NOMO-1 treated with dmso at 0.1 percent for 144 hours (cell line): ENCODE results near the gene RBFOX1.
"Not testable (repeated sequence)": the region's sequence is repeated elsewhere in the genome, so short reads cannot be mapped to it uniquely, and the experiment has no call there.

ENCODE experiments used
- DNase-seq: peaks from one replicate; lab custom pipeline; 2025; ENCODE audit not compliant: unreplicated experiment; lab: John Stamatoyannopoulos, UW

The RBFOX1 gene

DNA sequence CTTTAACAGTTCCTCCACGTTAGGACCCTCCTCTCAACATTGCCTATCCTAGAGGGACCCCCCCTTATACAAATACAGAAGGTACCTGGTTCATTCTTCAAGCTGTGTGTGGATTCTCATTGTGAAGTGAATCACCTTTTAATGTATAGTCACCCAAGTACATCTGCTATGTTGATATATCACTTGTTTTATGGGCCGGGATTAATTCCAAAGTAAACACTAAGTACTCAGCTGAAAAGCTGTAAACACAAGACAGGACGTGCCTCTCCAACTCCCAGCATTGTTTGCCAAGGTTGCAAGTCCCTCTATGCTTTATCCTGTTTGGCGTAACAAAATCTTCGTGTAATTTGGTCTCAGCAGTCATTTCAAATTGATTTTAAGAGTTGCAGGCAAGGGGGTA lies 123.6 kb downstream of the RBFOX1 start:
- no peak for DNase-seq

DNA sequence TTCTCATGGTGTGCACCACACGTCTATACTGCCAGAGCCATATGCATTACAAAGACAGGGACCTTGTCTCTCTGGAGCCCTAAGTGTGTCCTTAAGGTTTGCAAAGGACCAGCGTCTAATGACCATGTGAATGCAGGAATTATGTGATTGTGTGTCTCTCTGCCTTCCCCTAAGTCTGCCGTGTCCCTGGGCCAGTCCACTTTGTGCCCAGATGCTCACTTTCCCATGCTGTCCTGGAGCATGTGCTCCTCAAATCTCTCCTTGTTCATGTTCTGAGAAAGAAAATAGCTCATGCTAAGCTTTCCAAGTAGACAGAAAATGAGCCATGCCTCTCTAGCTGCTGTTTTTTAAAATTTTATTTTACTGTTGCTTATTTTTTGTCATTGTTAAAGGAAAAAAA lies 125.5 kb downstream of the RBFOX1 start:
- no peak for DNase-seq

DNA sequence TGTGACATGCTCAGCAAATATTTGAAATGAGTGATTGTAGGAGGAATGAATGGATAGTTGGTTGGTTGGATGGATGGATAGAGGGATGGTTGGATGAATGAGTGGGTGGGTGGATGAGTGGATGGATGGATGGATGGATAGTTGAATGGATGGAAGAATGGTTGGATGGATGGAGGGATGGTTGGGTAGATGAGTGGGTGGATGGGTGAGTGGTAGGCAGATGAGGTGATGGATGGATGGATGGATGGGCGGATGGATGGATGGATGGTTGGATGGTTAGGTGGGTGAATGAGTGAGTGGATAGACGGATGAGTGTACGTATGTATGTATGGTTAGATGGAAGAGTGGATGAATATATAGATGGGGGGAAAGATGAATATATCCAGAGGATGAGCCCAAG lies 137.7 kb downstream of the RBFOX1 start:
- DNase-seq, result no peak

DNA sequence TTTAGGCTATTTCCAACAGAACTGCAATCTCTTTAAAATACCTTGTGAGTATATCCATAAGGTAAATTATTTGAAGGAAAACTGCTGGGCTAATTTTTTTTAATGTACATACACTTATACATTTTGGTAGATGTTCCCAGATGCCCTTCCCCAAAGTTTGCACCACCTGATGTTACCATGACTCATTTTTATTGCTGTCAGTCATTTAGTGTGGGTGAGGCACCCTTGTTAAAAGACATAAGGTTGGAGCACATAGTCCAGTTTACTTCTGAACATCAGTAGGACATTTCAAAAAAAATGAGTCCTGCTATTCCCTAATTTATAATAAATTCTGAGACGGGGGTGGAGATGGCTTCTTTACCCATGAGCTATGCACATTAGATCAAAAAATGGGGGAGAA lies 138.6 kb downstream of the RBFOX1 start:
- no peak for DNase-seq

DNA sequence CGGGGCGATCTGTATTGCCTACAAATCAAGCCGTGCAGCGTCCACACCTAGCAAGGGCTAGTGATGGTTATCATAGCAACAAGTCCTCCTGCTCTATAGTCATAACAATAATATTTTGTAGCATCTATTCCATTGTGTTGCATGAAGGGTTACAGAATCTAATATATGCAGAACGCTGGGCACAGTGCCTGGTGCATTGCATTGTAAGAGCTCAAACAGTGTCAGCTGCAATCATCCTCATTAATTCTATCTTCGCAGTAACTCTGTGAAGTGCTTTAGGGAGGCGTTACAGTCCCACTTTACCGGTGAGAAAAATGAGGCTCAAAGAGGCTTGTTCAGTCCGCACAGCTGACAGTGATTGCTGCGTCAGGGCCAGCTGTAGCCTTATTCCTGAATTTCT lies 149.4 kb downstream of the RBFOX1 start:
- DNase-seq, result no peak

DNA sequence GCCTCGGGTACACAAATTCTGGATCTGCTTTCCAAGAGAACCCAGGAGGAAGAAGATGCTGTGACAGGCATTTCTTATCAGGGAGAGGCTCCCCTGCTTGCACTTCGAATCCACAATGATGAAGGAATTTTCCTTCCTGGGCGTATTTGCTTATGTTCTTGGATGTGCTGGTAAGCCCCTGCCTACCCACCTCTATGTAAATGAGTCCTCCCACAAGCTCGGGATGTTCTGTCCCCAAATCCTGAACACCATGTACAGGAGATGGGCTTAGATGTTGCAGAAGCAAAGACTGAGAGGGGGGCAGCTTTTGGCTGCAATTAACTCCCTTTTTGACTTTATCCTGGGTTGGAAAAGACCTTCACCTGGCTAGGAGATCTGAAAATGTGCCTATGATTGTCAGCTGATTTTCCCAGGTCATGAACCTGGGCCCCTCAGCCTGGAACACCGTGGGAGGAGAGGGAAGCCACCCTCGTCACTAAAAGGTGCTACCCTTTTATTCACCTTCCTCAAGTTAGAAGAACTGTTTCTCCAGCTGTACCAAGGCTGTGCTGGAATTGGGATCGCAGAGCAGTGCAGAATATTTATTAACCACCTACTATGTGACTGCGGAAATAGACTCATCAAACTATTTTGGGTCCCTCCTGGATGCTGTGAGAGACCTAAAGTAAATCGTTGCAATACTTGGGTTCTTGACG lies 150.1 kb downstream of the RBFOX1 start:
- no peak for DNase-seq

DNA sequence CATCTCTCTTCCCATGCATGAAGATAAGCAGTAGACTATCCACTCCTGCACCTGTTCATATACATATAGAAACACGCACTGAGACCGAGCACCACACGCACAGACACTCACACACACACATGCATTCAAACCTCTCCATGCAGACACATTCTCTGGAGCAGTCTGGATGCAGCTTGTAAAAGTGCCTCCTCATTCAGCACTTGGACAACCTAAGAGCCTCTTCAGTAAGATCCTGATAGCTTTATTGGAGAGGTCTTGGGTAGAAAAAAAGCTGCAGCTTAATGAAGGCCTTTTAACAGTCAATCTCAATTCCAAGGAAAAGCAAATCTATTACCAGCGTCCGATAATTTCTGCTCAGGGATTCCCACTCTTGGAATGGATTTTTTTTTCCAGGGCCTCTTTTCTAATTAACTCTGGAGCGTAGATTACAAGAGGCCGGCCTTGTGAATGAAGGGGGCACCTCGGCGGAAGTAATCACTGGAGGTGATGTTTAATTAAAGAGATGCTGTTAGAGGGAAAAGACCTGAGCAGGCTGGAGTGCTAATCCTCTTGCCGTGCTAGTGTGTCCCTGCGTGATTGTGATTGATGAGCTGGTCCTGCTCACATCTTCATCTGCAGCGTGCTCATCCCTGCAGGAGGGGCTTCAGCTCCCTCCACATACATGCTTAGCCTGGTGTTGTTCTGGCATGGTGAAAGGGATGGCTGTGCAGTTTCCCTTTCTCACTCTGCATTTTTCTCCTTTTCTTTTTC lies 155.1 kb downstream of the RBFOX1 start:
- no peak for DNase-seq

DNA sequence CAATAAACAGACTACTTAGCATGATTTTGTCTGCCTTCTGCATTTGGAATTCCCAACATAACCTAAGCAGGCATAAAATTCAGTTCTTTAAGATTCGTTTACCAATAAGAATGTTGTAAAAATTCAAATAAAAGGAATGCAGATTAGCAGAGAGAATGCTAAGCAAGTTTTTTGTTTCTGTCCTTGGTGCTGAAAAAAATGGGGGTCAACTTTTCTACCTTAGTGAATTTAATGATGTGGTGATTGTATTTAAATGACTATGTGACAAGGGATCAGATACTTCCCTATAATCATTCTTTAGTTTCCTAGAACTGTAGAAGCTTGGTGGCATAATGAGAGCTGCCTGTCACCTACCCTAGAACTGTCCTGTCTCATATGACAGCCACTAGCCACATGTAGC lies 159.5 kb downstream of the RBFOX1 start:
- DNase-seq, result no peak

DNA sequence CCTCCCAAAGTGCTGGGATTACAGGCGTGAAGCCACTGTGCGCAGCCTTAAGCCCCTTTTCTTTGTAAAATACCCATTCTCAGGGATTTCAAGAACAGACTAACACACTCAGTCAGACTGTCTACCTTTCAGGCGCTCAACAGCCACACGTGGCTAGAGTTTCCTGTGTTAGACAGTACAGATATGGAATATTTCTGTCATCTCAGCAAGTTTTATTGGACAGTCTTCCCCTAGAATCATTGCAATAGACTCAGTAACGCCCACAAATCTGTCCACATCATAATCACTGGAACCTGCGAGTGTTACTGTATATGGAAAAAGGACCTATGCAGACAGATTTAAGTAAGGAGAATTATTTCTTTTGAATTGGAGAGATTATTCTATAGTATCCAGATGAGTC lies 160.5 kb downstream of the RBFOX1 start:
- DNase-seq, result no peak

DNA sequence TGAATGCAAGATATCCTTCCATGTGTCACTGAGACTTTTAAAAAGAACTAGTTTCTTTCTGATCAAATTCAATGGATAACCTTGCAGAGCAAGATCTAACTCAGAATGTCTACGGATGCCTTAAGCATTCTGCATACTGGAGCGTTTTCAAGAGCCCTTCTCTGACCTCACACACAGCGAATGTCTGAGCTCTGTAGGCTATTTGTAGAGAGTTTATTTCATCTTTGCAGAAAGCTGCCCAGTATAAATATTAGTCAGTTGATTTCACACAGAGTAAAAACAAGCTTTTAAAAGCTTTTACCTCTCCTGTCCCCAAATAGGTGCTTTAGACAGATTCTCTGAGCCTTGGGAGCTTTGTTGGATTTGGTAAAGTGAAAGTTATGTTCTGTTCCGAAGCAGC lies 165.0 kb downstream of the RBFOX1 start:
- no peak for DNase-seq

DNA sequence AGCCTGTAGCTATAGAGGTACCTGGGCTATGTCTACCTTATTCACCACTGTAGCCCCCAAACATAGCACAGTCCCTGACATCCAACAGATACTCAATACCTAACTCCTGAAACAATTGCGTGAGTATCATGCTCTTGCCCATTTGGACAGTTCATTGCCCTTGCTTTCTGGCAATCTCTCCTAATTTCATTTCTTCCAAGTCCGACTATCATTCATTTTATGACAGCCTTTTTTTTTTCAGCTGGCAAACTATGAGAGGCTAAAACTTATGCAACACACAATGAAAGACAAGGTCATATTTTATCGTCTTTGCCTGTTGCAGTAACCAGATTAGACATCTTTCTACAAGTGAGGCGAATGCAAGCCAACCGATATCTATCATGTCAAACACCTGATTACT lies 169.2 kb downstream of the RBFOX1 start:
- DNase-seq, result no peak

DNA sequence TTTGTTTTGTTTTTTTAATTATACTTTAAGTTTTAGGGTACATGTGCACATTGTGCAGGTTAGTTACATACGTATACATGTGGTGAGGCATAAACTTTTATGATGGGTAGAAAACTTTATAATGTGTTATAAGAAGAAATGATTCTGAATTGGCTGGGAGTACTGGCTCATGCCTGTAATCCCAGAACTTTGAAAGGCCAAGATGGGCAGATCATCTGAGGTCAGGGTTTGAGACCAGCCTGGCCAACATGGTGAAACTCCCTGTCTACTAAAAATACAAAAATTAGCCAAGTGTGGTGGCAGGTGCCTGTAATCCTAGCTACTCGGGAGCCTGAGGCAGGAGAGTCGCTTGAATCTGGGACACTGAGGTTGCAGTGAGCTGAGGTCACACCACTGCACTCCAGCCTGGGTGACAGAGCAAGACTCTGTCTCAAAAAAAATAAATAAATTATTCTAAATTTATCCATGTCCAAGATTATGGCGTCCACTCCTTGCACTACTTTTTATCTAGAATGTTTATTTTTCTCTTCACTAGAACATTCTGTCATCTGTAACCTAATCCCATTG lies 170.0 kb downstream of the RBFOX1 start:
- DNase-seq, result not testable (repeated sequence)

DNA sequence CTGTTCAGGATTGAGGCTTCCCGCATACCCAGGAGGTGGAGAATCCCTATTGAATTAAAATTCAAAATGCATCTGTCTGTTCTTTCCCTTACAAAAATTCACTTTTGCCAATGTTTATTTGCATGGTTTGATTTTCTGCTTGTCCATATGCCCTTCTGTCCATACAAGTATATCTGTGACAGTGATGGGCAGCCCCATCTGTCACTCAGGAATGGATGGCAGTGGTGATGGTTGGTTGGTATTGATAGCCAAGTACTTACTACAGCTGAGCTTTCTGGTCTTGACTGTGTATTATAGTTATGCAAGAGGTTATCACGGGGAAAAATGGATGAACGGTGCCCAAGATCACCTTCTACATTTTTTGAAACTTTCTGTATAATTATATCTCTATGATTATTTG lies 171.0 kb downstream of the RBFOX1 start:
- DNase-seq, result no peak

DNA sequence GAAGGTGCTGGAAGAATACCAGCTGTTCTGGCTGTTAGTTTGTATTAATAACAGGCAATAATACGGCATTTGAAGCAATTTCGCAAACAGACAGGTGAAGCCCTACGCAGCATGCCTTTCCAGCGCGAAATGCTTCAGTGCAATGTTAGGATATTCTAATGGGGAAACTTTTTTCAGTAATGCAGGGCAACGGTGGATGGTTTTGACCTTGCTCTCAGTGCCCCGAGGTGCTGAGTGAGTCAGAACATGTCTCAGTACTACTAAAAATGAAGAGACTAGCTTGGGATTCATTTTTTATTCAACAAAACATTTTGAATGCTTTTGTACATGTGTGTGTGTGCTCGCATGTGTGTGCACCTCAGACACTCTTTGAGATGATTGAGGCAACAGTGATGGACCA lies 172.2 kb downstream of the RBFOX1 start:
- no peak for DNase-seq

DNA sequence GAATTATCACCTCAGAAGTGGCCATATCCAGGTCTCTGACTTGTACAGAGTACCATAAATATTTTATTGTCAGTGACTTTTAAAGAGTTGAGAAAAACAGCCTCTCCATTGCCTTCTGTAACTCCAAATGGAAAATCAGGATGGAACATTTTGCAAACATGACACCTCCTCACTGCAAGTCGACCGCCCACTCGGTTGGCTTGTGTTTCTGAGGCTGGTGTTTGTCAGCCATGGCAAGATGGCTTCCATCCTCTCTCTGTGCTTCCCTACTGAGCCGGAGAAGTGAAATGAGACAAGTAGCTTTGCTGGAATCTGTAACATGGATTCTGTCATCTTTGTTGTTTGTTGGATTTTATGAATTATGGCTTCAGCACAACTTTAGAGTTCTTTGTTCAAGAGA lies 172.8 kb downstream of the RBFOX1 start:
- no peak for DNase-seq

DNA sequence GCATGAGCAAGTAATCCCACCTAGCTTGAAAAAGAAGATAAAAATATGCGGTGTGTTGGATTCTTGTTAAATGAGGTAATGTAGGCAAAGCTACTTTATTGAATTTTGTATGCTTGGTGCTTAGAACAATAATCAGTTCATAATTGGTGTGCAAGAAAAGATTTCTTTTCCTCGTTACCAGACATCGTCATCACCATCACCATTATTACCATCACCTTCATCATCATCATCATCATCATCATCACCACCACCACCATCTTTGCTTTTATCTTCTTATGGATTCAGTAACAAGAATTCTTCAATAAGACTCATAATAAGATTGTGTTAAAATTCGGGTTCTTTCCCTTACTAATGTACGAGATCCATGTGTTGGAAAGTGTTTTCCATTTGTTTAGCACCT lies 173.7 kb downstream of the RBFOX1 start:
- no peak for DNase-seq

DNA sequence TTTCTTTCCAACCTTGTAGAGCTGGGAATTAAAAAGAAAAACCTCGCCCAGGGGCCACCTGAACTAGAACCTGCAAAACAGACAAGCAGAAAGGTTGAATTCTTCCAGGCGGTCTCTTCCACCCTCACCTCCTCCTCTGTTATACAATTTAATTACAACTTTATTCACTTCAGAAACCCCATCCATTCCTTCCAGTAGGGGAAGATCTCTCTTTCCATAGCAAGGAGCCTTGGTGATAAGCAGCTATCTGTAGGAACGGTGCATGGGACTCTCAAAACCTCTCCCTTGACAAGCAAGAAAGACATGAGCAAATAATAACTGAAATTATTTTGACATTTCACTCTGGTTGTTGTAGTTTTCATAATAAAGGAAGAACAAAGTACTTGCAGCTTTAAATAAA lies 176.0 kb downstream of the RBFOX1 start:
- DNase-seq, result no peak

DNA sequence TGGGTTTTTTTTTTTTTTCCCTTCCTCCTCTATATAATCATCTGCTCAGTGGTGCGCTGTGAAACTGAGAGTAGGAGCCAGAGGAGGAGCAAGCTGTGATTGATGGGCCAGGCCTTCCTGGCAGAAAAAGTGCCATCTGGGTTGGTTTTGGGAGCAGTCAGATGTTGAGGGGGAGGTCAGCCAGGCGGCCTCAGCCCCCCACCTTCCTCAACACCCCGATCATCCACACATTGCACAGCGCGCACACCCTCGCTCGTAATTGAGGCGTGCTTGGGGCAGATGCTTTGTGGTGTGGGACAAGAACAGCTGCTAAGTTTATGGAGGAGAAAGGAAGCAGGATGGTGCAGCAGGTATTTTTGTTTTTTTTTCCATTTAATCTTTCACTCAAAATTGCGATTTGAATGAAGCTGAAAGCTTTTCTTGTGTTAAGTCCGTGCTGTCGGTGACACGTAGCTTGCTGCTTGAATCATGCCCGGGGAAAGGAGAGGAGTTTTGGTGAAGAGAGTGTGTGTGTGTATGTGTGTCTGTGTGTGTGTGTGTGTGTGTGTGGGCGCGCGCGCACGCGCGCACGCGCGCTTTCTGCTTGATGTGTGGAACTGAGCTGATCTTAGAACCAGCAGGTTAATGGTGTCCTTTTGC lies 177.4 kb downstream of the RBFOX1 start:
- DNase-seq, result no peak

DNA sequence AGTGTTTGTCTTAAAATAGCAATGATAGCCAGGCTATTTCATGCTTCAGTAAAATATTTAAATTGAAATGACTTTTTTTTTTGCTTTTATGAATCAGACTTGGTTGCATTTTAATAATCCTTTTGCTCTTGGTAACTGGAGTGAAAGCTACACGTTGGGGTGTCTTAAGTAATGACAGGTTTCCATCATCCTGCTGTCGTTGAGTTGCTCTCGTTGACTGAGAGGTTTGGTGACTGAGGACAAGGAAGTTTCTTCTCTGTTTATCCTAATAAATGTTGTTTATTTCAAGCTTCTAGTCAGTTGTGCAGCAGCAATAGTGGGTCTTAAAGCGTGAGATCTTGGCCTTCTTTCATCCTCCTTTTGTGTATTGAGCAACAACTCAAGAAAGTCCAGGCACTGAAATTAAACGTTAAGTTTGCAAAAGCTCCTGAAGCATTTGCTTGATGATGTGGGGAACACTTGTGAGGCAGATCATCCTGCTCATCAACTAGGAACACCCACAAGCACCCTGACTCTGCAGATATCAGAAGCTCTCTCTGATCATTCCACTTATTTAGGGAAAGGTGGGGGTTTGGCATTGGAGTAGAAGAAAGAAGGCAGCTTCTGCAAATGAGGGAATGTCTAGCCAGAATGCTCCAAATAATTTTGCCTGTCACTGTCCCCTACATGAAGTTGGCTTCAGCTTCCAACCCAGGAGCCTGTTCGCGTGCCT lies 179.1 kb downstream of the RBFOX1 start:
- DNase-seq, result no peak

DNA sequence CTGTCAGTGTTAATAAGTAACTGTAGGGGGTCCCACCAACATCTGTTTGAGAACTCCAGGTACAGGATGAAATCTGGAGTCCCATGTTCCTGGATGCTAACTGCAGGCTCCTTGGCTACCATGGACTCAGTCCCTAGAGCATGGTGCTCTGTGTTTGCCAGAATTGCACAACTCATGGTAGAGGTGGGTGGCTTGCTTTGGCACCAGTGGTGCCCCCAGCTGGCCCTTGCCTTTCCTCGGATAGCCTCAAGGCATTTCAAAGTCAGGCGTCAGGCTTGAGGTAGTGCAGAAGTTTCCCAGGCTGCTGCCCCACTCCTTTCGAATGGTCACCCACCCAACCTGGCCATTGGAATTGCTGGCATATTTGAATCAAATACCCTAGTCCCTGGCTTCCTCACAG lies 179.9 kb downstream of the RBFOX1 start:
- no peak for DNase-seq

DNA sequence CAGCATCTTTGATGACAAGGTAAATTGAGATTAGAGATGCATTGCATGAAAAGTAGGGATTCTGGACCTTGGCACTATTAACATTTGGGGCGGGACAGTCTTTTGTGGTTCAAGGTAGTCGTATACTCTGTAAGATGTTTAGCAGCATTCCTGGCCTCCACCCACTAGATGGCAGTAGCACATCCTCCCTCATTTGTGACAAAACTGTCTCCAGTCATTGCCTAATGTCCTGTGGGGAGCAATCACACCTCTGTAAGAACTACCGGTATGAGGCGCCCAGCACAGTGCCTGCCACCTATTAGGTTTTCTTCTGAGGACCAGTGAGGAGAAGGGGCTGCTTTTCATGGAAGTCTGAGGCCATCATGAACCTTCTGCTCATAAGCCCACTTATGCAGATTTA lies 180.8 kb downstream of the RBFOX1 start:
- no peak for DNase-seq
